NB4 (cell line): ENCODE data around the gene IGF1R.

ENCODE experiments used
- CTCF ChIP-seq: IDR thresholded peaks from one replicate; pipeline ENCODE4 v1.5.1; 2012; ENCODE audit warnings: low read depth, low read length
- MAX ChIP-seq: IDR thresholded peaks from 2 replicates; pipeline ENCODE4 v1.6.1; 2011; ENCODE audit warnings: low read depth, low read length
- MYC ChIP-seq: IDR thresholded peaks from 2 replicates; pipeline ENCODE4 v1.6.1; 2011; ENCODE audit warnings: low read depth, low read length
- POLR2A ChIP-seq: IDR thresholded peaks from 2 replicates; pipeline ENCODE4 v1.6.1; 2011; ENCODE audit warnings: mild to moderate bottlenecking; ENCODE audit not compliant: insufficient read length; ENCODE audit errors: extremely low read depth

- TF ChIP-seq MAX (no peak), POLR2A (no peak), CTCF (no peak), MYC (no peak)
Measured at GRCh38 chr15:98740295-98740694, 92.0 kb downstream of the IGF1R start.
